DOHH2 (cell line): Measurements from ENCODE around the gene TRIM75.

ENCODE experiments used
- H3F3A ChIP-seq: fragments of 200-600 bp; sonication (generic), shearing (Covaris generic); 2 replicates; pipeline ENCODE4 v1.6.0; 2016; ENCODE audit warnings: antibody characterized with exemption, mild to moderate bottlenecking; ENCODE audit not compliant: control insufficient read depth, insufficient read depth
- H3K27ac ChIP-seq: fragments of 200-600 bp; sonication (generic); 2 replicates; pipeline ENCODE4 v1.5.1; 2014; ENCODE audit warnings: low read depth, mild to moderate bottlenecking, low read length, moderate library complexity
- H3K27me3 ChIP-seq: fragments of 200-600 bp; sonication (generic); 2 replicates; pipeline ENCODE4 v1.6.1; 2014; ENCODE audit warnings: mild to moderate bottlenecking, low read length, mixed read lengths; ENCODE audit not compliant: control insufficient read depth
- H3K36me3 ChIP-seq: fragments of 200-600 bp; sonication (generic); 2 replicates; pipeline ENCODE4 v1.6.1; 2014; ENCODE audit warnings: mild to moderate bottlenecking, low read length, moderate library complexity, mixed read lengths; ENCODE audit not compliant: control insufficient read depth
- H3K4me1 ChIP-seq: fragments of 200-600 bp; sonication (generic); 2 replicates; pipeline ENCODE4 v1.6.1; 2014; ENCODE audit warnings: mild to moderate bottlenecking, low read length, mixed read lengths; ENCODE audit not compliant: control insufficient read depth
- H3K4me2 ChIP-seq: fragments of 200-600 bp; sonication (generic); 2 replicates; pipeline ENCODE4 v1.6.0; 2014; ENCODE audit warnings: mild to moderate bottlenecking, low read length, moderate library complexity
- H3K4me3 ChIP-seq: fragments of 200-600 bp; sonication (generic); 2 replicates; pipeline ENCODE4 v1.5.1; 2014; ENCODE audit warnings: mild to moderate bottlenecking, low read length, mixed read lengths
- H3K79me2 ChIP-seq: fragments of 200-600 bp; sonication (generic); 2 replicates; pipeline ENCODE4 v1.6.1; 2014; ENCODE audit warnings: mild to moderate bottlenecking, low read length, mixed read lengths; ENCODE audit not compliant: control insufficient read depth
- H3K9me2 ChIP-seq: fragments of 200-600 bp; sonication (generic); replicated peaks from 2 replicates; pipeline ENCODE4 v1.6.1; 2014; ENCODE audit warnings: mild to moderate bottlenecking, low read length, mixed read lengths; ENCODE audit not compliant: control insufficient read depth
- H3K9me3 ChIP-seq: fragments of 200-600 bp; sonication (generic); 2 replicates; pipeline ENCODE4 v1.6.1; 2014; ENCODE audit warnings: antibody characterized with exemption, low read length, mixed read lengths; ENCODE audit not compliant: control insufficient read depth, insufficient read depth
- H4K20me1 ChIP-seq: fragments of 200-600 bp; sonication (generic); 2 replicates; pipeline ENCODE4 v1.6.0; 2014; ENCODE audit warnings: low read depth, mild to moderate bottlenecking, antibody characterized with exemption, low read length, moderate library complexity; ENCODE audit not compliant: control insufficient read depth, insufficient read depth
- CTCF ChIP-seq: fragments of 200-600 bp; sonication (generic); IDR thresholded peaks from one replicate; pipeline ENCODE4 v1.5.1; 2014; ENCODE audit warnings: antibody characterized with exemption, mild to moderate bottlenecking, low read depth, low read length; ENCODE audit not compliant: poor library complexity, severe bottlenecking
- EZH2phosphoT487 ChIP-seq: fragments of 200-600 bp; sonication (generic); IDR thresholded peaks from 2 replicates; pipeline ENCODE4 v1.6.1; 2017; ENCODE audit warnings: borderline replicate concordance, mild to moderate bottlenecking, antibody characterized with exemption, low read length, moderate library complexity, mixed read lengths

Gene TRIM75

GRCh38 chr4:165006886-165007285, 46.8 kb upstream of the TRIM75 start:
- no peaks in the 10 kb centered on the region for H3K9me3 ChIP-seq
- no peaks in the 10 kb centered on the region for H3F3A ChIP-seq
- no peaks in the 10 kb centered on the region; the same call in 1 of the 2 replicates for H3K27me3 ChIP-seq
- no peak overlapping the region for H3K27ac ChIP-seq
- no peaks in the 10 kb centered on the region for H3K4me1 ChIP-seq
- H3K4me2 ChIP-seq, result no peak overlapping the region
- no peaks in the 10 kb centered on the region for H3K9me2 ChIP-seq
- no peaks in the 10 kb centered on the region for H4K20me1 ChIP-seq
- no peak overlapping the region for H3K4me3 ChIP-seq
- no peaks in the 10 kb centered on the region for H3K79me2 ChIP-seq
- no peaks in the 10 kb centered on the region for H3K36me3 ChIP-seq
- no peak for TF ChIP-seq CTCF
- TF ChIP-seq EZH2phosphoT487, result no peak

GRCh38 chr4:165009493-165010227, 44.0 kb upstream of the TRIM75 start:
- H4K20me1 ChIP-seq, result no peaks in the 10 kb centered on the region
- TF ChIP-seq EZH2phosphoT487, result no peak
- TF ChIP-seq CTCF, result no peak
- no peaks in the 10 kb centered on the region for H3K27me3 ChIP-seq
- H3K27ac ChIP-seq, result no peak overlapping the region
- no peaks in the 10 kb centered on the region for H3K9me3 ChIP-seq
- no peak overlapping the region for H3K4me3 ChIP-seq
- H3K4me1 ChIP-seq, result no peaks in the 10 kb centered on the region
- no peak overlapping the region for H3K4me2 ChIP-seq
- H3K36me3 ChIP-seq, result no peaks in the 10 kb centered on the region
- no peaks in the 10 kb centered on the region for H3K79me2 ChIP-seq
- no peaks in the 10 kb centered on the region for H3K9me2 ChIP-seq
- no peaks in the 10 kb centered on the region for H3F3A ChIP-seq

- Histone ChIP-seq H4K20me1 (no peaks in the 10 kb centered on the region), H3K4me2 (no peak overlapping the region), H3K36me3 (no peaks in the 10 kb centered on the region), H3K4me3 (no peak overlapping the region), H3K4me1 (no peaks in the 10 kb centered on the region), H3F3A (no peaks in the 10 kb centered on the region), H3K27ac (no peak overlapping the region), H3K27me3 (no peaks in the 10 kb centered on the region), H3K79me2 (no peaks in the 10 kb centered on the region), H3K9me3 (no peaks in the 10 kb centered on the region), H3K9me2 (no peaks in the 10 kb centered on the region)
- TF ChIP-seq EZH2phosphoT487 (no peak), CTCF (no peak)
These were observed 43.2 kb upstream of the TRIM75 start for GRCh38 chr4:165010487-165010886.
